ENCODE data around the gene GPRIN2. TPM values are rescaled to one million over a fixed set of nuclear protein-coding genes. Genes with fewer than 3 reads are reported as not detected.
"Not testable (repeated sequence)": the region's sequence is repeated elsewhere in the genome, so short reads cannot be mapped to it uniquely, and the experiment has no call there.

The GPRIN2 gene
- polyA plus RNA-seq, 1 donor: 10.3 TPM

DNA sequence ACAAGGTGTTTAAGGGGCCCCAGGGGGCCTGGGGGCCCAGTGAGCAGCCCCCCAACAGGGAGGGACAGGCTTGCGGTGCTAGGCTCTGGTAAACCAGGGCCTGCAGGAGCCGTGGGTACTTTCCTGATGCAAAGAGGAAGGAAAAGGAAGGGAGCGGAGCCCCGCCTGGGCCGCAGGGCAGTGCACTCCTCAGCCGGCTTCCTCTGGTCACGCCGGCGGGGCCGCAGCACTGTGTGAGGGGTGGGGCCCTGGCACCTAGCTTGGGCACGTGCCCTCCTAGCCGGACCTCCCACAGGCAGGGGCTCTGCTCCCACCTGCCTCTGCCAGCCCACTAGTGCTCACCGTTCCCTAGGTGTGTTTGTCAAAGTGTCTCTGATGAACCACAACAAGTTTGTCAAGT lies 28.8 kb upstream of the GPRIN2 start:
- DNase-seq; H3K27me3 ChIP-seq (ENCODE audit: control insufficient read depth, insufficient read depth, low read length); H3K36me3 ChIP-seq (ENCODE audit: control insufficient read depth, insufficient read depth, low read length); H3K4me3 ChIP-seq (ENCODE audit: low read length); H3K27ac ChIP-seq (ENCODE audit: low read length); H3K9me3 ChIP-seq (ENCODE audit: control insufficient read depth, low read depth, low read length); H3K4me1 ChIP-seq (ENCODE audit: control insufficient read depth, insufficient read depth, low read length): not testable (repeated sequence)
- no CpG with 5 or more reads among the region's 13 CpGs for WGBS (ENCODE audit: insufficient coverage, low lambda C conversion rate)

DNA sequence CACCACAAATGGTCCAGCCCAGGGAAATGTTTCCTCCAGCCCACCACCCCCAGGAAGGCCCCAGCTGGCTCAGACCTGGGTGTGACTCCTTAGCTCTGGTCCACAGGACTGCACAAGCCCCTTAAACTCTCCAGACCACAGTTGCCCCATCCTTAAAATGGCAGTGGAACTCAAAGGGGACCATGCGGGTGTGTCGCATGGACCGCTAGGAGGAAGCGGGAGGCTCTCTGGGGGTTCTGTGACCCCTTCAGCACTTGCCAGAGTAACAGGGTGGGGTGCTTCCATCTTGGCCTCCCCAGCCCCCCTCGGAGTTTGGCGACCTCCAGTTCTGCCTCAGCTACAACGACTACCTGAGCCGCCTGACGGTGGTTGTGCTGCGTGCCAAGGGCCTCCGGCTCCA lies 27.7 kb upstream of the GPRIN2 start:
- not testable (repeated sequence) for DNase-seq; H3K36me3 ChIP-seq (ENCODE audit: control insufficient read depth, insufficient read depth, low read length); H3K9me3 ChIP-seq (ENCODE audit: control insufficient read depth, low read depth, low read length); H3K27ac ChIP-seq (ENCODE audit: low read length); H3K4me3 ChIP-seq (ENCODE audit: low read length); H3K4me1 ChIP-seq (ENCODE audit: control insufficient read depth, insufficient read depth, low read length); H3K27me3 ChIP-seq (ENCODE audit: control insufficient read depth, insufficient read depth, low read length)
- whole genome bisulfite sequencing (ENCODE audit: insufficient coverage, low lambda C conversion rate): no CpG with 5 or more reads among the region's 11 CpGs

GRCh38 chr10:46582568-46582967 lies 26.1 kb upstream of the GPRIN2 start:
- H3K4me3 ChIP-seq (ENCODE audit: low read length); H3K9me3 ChIP-seq (ENCODE audit: control insufficient read depth, low read depth, low read length); H3K27ac ChIP-seq (ENCODE audit: low read length); H3K27me3 ChIP-seq (ENCODE audit: control insufficient read depth, insufficient read depth, low read length); H3K36me3 ChIP-seq (ENCODE audit: control insufficient read depth, insufficient read depth, low read length); DNase-seq; H3K4me1 ChIP-seq (ENCODE audit: control insufficient read depth, insufficient read depth, low read length): not testable (repeated sequence)
- no CpG with 5 or more reads among the region's 11 CpGs for WGBS (ENCODE audit: insufficient coverage, low lambda C conversion rate)

GRCh38 chr10:46581997-46582396 lies 25.5 kb upstream of the GPRIN2 start:
- no CpG with 5 or more reads among the region's 12 CpGs for WGBS (ENCODE audit: insufficient coverage, low lambda C conversion rate)

GRCh38 chr10:46579378-46579777 lies 22.9 kb upstream of the GPRIN2 start:
- H3K27ac ChIP-seq (ENCODE audit: low read length); H3K36me3 ChIP-seq (ENCODE audit: control insufficient read depth, insufficient read depth, low read length); H3K4me3 ChIP-seq (ENCODE audit: low read length); H3K27me3 ChIP-seq (ENCODE audit: control insufficient read depth, insufficient read depth, low read length); DNase-seq; H3K9me3 ChIP-seq (ENCODE audit: control insufficient read depth, low read depth, low read length); H3K4me1 ChIP-seq (ENCODE audit: control insufficient read depth, insufficient read depth, low read length): not testable (repeated sequence)
- WGBS (ENCODE audit: insufficient coverage, low lambda C conversion rate): no CpG with 5 or more reads among the region's 21 CpGs

More at GRCh38 chr10:46581997-46582396, 25.5 kb upstream of the GPRIN2 start:
- not testable (repeated sequence) for H3K4me1 ChIP-seq (ENCODE audit: control insufficient read depth, insufficient read depth, low read length); DNase-seq; H3K27ac ChIP-seq (ENCODE audit: low read length); H3K4me3 ChIP-seq (ENCODE audit: low read length); H3K36me3 ChIP-seq (ENCODE audit: control insufficient read depth, insufficient read depth, low read length); H3K9me3 ChIP-seq (ENCODE audit: control insufficient read depth, low read depth, low read length); H3K27me3 ChIP-seq (ENCODE audit: control insufficient read depth, insufficient read depth, low read length)

- H3K27ac ChIP-seq (ENCODE audit: low read length); H3K4me3 ChIP-seq (ENCODE audit: low read length); DNase-seq; H3K36me3 ChIP-seq (ENCODE audit: control insufficient read depth, insufficient read depth, low read length); H3K4me1 ChIP-seq (ENCODE audit: control insufficient read depth, insufficient read depth, low read length); H3K9me3 ChIP-seq (ENCODE audit: control insufficient read depth, low read depth, low read length); H3K27me3 ChIP-seq (ENCODE audit: control insufficient read depth, insufficient read depth, low read length): not testable (repeated sequence)
- WGBS (ENCODE audit: insufficient coverage, low lambda C conversion rate): no CpG with 5 or more reads among the region's 68 CpGs
These were observed 22.2 kb upstream of the GPRIN2 start, which contains the start of gene SYT15 for GRCh38 chr10:46578474-46579178. Gene SYT15 (plus strand): TSS chr10:46579128. CDS start chr10:46579169, 41 bp downstream.

GRCh38 chr10:46577624-46578473 lies 21.4 kb upstream of the GPRIN2 start:
- no CpG with 5 or more reads among the region's 50 CpGs for WGBS (ENCODE audit: insufficient coverage, low lambda C conversion rate)

DNA sequence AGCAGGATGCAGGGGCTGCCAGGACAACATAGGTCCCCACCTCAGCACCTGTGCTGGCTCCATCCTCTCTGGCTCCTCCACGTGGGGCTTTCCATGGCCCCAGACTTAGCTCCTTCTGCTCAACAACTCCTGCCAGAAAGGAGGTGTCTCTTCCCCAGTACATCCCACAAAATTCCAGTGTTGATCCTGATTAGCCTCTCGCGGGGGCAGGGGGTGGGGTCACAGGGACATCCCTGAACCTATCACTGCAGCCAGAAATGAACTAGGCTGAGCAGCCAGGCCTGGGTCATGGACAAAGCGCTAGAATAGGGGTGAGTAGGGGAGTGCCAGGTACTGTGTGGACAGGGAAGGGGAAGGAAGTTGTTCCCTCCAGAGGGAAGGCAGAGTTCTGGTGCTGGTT lies 17.4 kb upstream of the GPRIN2 start:
- not testable (repeated sequence) for H3K4me1 ChIP-seq (ENCODE audit: control insufficient read depth, insufficient read depth, low read length); H3K27ac ChIP-seq (ENCODE audit: low read length); H3K36me3 ChIP-seq (ENCODE audit: control insufficient read depth, insufficient read depth, low read length); H3K9me3 ChIP-seq (ENCODE audit: control insufficient read depth, low read depth, low read length); DNase-seq; H3K4me3 ChIP-seq (ENCODE audit: low read length); H3K27me3 ChIP-seq (ENCODE audit: control insufficient read depth, insufficient read depth, low read length)
- no CpG with 5 or more reads among the region's 4 CpGs for WGBS (ENCODE audit: insufficient coverage, low lambda C conversion rate)

More at GRCh38 chr10:46577624-46578473, 21.4 kb upstream of the GPRIN2 start:
- DNase-seq; H3K36me3 ChIP-seq (ENCODE audit: control insufficient read depth, insufficient read depth, low read length); H3K4me3 ChIP-seq (ENCODE audit: low read length); H3K27ac ChIP-seq (ENCODE audit: low read length); H3K9me3 ChIP-seq (ENCODE audit: control insufficient read depth, low read depth, low read length); H3K27me3 ChIP-seq (ENCODE audit: control insufficient read depth, insufficient read depth, low read length); H3K4me1 ChIP-seq (ENCODE audit: control insufficient read depth, insufficient read depth, low read length): not testable (repeated sequence)

- not testable (repeated sequence) for DNase-seq; H3K4me3 ChIP-seq (ENCODE audit: low read length); H3K27me3 ChIP-seq (ENCODE audit: control insufficient read depth, insufficient read depth, low read length); H3K4me1 ChIP-seq (ENCODE audit: control insufficient read depth, insufficient read depth, low read length); H3K36me3 ChIP-seq (ENCODE audit: control insufficient read depth, insufficient read depth, low read length); H3K9me3 ChIP-seq (ENCODE audit: control insufficient read depth, low read depth, low read length); H3K27ac ChIP-seq (ENCODE audit: low read length)
- WGBS (ENCODE audit: insufficient coverage, low lambda C conversion rate): no CpG with 5 or more reads among the region's 5 CpGs
These were observed 16.9 kb upstream of the GPRIN2 start for GRCh38 chr10:46573314-46573713.

DNA sequence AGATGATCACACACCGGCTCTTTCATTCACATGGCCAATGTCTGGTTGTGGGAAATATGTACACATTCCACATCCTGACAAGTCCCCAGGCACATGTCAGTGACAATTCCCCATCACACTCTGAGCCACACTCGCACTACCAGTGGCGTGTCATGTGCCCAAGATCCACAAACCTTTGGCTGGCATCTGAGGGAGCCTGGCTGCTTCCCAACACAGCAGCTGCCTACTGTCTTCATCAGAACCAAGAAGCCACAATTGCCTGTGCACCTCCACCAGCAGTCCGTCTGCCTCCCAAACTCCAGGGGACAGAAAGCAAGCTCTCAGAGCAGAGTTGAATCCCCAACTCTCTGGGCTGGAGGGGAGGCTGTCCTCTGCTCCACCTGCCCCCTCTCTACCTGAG lies 16.3 kb upstream of the GPRIN2 start:
- WGBS (ENCODE audit: insufficient coverage, low lambda C conversion rate): no CpG with 5 or more reads among the region's 4 CpGs
- DNase-seq; H3K4me1 ChIP-seq (ENCODE audit: control insufficient read depth, insufficient read depth, low read length); H3K36me3 ChIP-seq (ENCODE audit: control insufficient read depth, insufficient read depth, low read length); H3K4me3 ChIP-seq (ENCODE audit: low read length); H3K9me3 ChIP-seq (ENCODE audit: control insufficient read depth, low read depth, low read length); H3K27ac ChIP-seq (ENCODE audit: low read length); H3K27me3 ChIP-seq (ENCODE audit: control insufficient read depth, insufficient read depth, low read length): not testable (repeated sequence)
